Cardiac septum (tissue), 1 donor: ENCODE data around the gene SNAP29. TPM values are rescaled to one million over a fixed set of nuclear protein-coding genes. Genes with fewer than 3 reads are reported as not detected.
"Not testable (repeated sequence)": the region's sequence is repeated elsewhere in the genome, so short reads cannot be mapped to it uniquely, and the experiment has no call there.

Experiments used
- DNase-seq: peaks from one replicate; pipeline ENCODE4 v3.0.0-alpha.2; 2020; ENCODE audit warnings: low spot score
- intact Hi-C: fragments of 100-400 bp; cut with DNase I; formaldehyde crosslinking; loops from one replicate; pipeline ENCODE4 v1.14.0; 2022
- total RNA-seq: library from RNA; stranded (reverse); fragmentation: NEBNext Ultra II Directional; extraction: Animal tissue kit (Norgen Biotek cat#: 25700); gene quantifications from one replicate; pipeline ENCODE4 v1.2.1, GENCODE V29; 2021
- donor health status: DM: no; HTN: no; CAD: no.

SNAP29 gene
- total RNA-seq, 1 donor from 2014 or later, result 23.6 TPM

DNA sequence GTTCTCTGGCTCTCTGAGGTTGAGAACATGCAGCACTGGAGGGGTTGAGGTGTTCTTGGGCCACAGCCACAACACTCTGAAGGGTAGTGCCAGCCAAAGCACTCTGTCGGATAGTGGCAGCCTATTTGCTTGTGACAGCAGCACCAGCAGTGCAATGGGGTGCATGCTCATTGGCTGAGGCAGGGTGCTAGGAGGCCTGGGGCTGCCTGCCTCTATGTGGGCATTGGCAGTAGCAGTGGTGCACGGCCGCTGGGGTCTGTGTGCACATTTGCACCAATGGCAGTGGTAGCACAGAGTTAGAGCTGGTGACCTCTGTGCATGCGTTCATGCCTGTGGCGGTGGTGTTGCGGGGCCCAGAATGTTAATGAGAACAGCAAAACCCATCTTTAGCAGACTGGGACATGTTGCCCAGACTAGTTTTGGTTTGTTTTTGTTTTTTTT is 25.6 kb upstream of the SNAP29 start:
- no peak for DNase-seq
- intact Hi-C loops, result no loop called here

- no peak for DNase-seq
- intact Hi-C loops, result no loop called here
Observed at GRCh38 chr22:20834206-20834605, 24.6 kb upstream of the SNAP29 start.

DNA sequence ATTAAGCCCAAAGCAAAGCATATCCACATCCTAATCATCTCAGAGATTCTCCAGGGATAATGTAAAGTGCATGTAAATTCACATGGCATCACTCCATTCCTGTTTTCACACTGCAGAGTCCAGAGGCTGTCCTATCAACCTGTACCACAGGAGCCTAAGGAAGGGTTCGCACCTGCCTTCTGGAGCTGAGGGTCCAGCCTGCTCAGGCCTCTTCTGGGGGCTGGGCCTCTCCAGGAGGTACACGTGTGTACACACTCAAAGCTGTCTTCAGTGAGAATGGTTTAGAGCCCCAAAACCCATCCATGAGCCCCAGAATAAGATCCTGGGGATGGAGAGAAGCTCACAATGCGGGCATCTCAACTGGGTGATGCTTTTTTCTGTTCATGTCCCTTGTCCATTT is 24.1 kb upstream of the SNAP29 start:
- DNase-seq, result no peak
- intact Hi-C loops, result no loop called here

DNA sequence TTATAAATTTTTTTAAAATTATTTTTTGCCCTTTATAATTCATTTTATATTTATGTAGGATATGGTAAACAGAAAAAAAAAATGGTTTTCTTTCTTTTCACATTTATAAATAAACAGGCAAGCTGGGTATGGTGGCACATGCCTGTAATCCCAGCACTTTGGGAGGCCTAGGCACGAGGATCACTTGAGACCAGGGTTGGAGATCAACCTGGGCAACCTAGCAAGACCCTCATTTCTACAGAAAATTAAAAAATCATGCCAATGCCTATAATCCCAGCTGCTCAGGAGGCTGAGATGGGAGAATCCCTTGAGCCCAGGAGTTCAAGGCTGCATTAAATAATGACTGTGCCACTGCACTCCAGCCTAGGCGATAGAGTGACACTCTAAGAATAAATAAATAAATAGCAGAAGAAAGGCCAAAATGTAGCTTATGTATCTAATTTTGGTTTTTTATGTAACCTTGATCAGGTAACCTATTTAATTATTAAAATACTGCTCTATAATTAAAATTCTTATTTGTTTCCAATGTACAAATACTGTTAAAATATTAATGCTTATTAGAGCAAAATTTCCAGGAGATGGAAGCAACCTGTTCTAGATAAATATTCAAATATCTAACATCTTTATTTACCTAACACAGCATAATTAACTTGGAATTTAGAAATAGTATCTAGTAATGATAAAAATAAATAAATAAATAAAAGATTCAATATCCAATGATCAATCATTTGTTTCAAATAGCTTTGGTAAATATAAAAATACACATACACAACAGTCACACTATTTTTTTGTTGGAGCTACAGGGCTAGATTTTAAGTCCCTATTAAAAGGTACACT is 21.6 kb upstream of the SNAP29 start:
- DNase-seq, result no peak
- intact Hi-C loops, result no loop called here

DNA sequence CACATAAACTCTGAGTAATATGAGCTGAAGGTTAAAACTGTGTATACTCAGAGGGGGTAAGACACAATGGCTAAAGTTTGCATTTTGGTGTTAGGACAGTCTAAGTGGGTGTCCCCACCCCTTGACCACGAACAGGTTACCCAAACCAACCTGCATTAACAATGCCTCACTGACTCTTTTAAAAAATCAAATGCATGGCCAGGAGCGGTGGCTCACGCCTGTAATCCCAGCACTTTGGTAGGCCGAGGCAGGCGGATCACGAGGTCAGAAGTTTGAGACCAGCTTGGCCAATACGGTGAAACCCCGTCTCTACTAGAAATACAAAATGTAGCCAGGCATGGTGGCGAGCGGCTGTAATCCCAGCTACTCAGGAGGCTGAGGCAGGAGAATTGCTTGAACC is 19.5 kb upstream of the SNAP29 start:
- DNase-seq, intact Hi-C loops: not testable (repeated sequence)

- intact Hi-C loops, result no loop called here
- no peak for DNase-seq
Observed at GRCh38 chr22:20839837-20840645, 18.8 kb upstream of the SNAP29 start.

- DNase-seq, result no peak
- intact Hi-C loops, result no loop called here
Observed at GRCh38 chr22:20840646-20841371, 18.0 kb upstream of the SNAP29 start.

DNA sequence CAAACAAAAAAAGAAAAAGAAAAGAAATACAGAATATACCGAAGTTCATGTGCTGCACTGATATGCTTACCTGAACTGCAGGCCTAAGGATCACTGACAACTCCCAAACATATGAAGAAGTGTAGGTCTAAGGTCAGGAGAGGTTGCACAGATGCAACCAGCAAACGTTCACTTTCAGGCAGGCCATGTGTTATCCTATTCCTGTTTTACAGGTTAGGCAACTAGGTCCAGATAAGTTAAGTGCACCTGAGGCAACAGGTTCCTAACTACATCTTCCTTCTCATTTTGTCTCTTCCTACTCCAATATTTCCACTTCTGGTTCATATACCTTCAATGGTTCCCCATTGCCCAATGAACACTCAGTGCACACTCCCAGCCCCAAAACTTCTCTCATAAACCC is 15.3 kb upstream of the SNAP29 start:
- intact Hi-C loops, result no loop called here
- DNase-seq, result no peak

DNA sequence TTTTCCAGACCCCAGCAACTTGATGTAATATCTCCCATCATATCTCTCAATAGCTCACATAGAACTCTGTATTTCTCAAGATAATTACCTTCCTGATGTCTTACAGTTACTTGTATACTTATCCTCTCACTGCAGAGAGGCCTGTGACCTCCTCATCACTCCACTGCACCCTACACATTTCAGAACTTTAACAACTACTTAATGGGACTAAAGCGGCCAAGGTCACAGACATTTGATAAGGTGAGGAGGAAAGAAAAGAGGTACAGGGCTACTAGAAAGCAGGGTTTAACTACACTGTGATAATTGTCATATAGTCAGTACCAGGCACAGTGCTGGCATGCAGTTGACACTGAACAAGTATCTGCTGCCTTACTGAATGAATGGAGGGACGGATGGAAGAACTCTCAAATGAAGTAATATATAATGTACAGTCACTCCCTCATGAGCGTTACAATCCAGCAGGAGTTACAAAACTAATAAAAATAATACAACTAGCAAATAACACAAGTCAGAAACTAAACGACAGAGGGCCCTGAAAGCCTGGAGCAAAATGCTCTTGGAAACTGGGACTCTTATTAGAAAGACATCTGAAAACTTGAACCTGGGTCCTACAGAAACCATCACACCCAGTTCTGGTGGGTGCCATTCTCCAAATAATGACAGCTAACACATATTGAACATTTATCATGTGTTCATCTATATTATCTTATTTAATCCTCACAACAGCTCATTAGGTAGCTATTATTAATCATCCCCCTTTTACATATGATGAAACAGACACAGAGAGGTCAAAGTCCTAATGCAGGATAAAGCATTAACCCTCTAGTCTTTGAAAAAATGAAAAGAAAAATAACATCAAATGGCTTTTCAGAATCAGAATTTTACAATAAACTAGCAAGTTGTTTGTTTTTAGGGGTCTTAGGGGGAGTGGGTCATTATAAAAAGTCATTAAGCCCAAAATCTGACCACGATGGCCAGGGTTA is 14.5 kb upstream of the SNAP29 start:
- intact Hi-C loops, result no loop called here
- DNase-seq, result no peak

- intact Hi-C loops, result no loop called here
- DNase-seq, result no peak
Observed at GRCh38 chr22:20847318-20847822, 11.4 kb upstream of the SNAP29 start.

DNA sequence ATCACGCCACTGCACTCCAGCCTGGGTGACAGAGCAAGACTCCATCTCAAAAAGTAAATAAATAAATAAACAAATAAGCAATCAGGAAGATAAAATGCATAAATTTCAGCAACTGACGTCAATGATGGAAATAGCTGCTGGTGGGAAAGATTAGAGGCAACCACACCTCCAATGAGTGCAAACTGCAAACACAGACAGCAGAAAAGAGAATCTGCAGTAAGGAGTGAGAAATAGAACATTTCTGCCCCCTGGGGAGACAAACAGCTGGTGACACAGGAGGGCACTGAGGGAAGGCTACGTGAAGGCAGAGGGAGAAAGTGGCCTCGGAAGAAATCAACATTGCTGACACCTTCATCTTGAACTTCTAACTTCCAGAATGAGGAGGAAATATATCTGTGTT is 6.7 kb upstream of the SNAP29 start:
- DNase-seq, result no peak
- intact Hi-C loops, result no loop called here

GRCh38 chr22:20852503-20852902 is 6.3 kb upstream of the SNAP29 start:
- no peak for DNase-seq
- intact Hi-C loops, result no loop called here

GRCh38 chr22:20853236-20853660 is 5.6 kb upstream of the SNAP29 start:
- intact Hi-C loops, result no loop called here
- no peak for DNase-seq

- DNase-seq, result no peak
- intact Hi-C loops, result loop anchor here (5.0 kb wide), 2 partner anchors 60 to 125 kb away; partner anchors contain the start of genes CRKL and LZTR1
Observed at GRCh38 chr22:20857247-20857643, 1.6 kb upstream of the SNAP29 start.

GRCh38 chr22:20857838-20858614 is 781 bp upstream of the SNAP29 start:
- intact Hi-C loops, result loop anchor here (1.0 to 5.0 kb wide), 3 partner anchors 59 to 143 kb away; partner anchors contain the start of genes CRKL and LZTR1
- DNase-seq, result peak; percentile 92

DNA sequence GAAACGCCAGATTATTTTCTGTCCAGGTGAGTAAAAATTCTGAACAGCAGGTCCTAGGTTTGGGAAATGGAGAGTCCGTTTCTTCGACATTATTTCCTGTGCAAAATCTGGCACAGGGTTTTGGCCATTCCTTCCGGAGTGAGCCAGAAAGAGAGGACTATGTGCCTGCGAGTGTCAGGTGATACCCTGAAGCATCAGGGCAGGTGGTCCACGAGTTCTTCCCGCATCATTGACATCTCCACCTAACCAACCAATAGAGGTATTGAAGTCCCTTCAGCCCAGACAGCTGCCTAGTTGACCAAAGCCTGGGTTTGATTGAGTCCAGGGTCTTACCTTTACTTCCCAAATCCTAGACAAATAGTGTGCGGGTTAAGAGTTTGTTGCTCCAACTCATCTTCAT is 808 bp downstream of the SNAP29 start:
- intact Hi-C loops, result loop anchor here (5.0 kb wide), 2 partner anchors 58 to 123 kb away; partner anchors contain the start of genes CRKL and LZTR1
- no peak for DNase-seq

DNA sequence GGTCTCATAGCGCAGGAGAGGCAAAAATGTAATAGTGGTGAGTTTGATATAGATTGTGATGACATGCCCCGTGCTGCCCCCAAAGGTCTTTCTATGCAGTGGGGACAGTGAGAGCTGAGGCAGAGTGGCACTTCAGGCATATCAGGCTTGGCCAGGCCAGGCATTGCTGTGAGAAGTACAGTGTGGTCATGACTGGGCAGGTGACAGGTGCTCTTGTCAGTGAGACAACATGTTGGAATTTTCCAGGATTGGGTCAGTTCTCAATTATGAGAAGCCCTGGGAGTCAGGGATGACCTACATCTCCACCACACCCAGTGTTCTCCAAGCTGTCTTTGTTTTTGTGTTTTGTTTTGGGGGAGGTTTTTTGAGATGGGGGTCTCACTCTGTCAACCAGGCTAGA is 3.7 kb downstream of the SNAP29 start:
- DNase-seq, result no peak
- intact Hi-C loops, result no loop called here

GRCh38 chr22:20863366-20863765 is 4.6 kb downstream of the SNAP29 start:
- intact Hi-C loops, result no loop called here
- no peak for DNase-seq
